K562 (cell line): ENCODE measurements around the gene WDR20.

Experiments used
- CTCF ChIP-seq, 3 experiments: IDR thresholded peaks in 2 of 3; conservative IDR thresholded peaks in 1 of 3; 2 replicates each; pipeline ENCODE4 v1.5.1; 2011 to 2012; ENCODE audit warnings: low read length in 3 of 3, mild to moderate bottlenecking in 3 of 3, control low read depth in 2 of 3, improper control_type of control experiment in 1 of 3, inconsistent platforms in 1 of 3, low read depth in 1 of 3, mixed read lengths in 1 of 3, moderate library complexity in 1 of 3; ENCODE audit not compliant: insufficient read depth in 2 of 3
- HDAC1 ChIP-seq, 2 experiments: fragments of 450-650 bp; IDR thresholded peaks; 2 replicates each; pipeline ENCODE4 v1.6.1; 2016 to 2017; ENCODE audit warnings: inconsistent platforms in 1 of 2, mild to moderate bottlenecking in 1 of 2, moderate library complexity in 1 of 2
- L3MBTL2 ChIP-seq: fragments of 450-650 bp; IDR thresholded peaks from 2 replicates; pipeline ENCODE4 v1.6.1; 2016; ENCODE audit warnings: mild to moderate bottlenecking, moderate library complexity
- MCM2 ChIP-seq: fragments of 450-650 bp; IDR thresholded peaks from 2 replicates; pipeline ENCODE4 v1.6.1; 2017; ENCODE audit warnings: low read depth, mild to moderate bottlenecking
- USF2 ChIP-seq: sonication (generic); formaldehyde crosslinking; IDR thresholded peaks from 2 replicates; pipeline ENCODE4 v1.5.0; 2020; ENCODE audit warnings: missing genetic modification reagents

GRCh38 chr14:102232348-102232625, 92.6 kb downstream of the WDR20 start:
- TF ChIP-seq HDAC1 (IDR thresholded peaks at IDR 0.05) (no peak), MCM2 (no peak), USF2 (CRISPR knock-in tag) (no peak), CTCF (IDR thresholded peaks at IDR 0.05 in 2 of 3, conservative IDR thresholded peaks at IDR 0.05 in 1 of 3; ENCODE audit: insufficient read depth in 2 of 3, low read depth in 1 of 3, low read length in 3 of 3) (no peak), L3MBTL2 (no peak)
